DMS79 treated with DMSO at 0.1 percent for 48 hours (cell line): ENCODE measurements around the gene CDK17.
"Not testable (repeated sequence)": the region's sequence is repeated elsewhere in the genome, so short reads cannot be mapped to it uniquely, and the experiment has no call there.

Experiments
- DNase-seq: peaks from one replicate; lab custom pipeline; 2025; lab: John Stamatoyannopoulos, UW

CDK17 gene

GRCh38 chr12:96354326-96354725 is 45.9 kb downstream of the CDK17 start:
- no peak for DNase-seq

GRCh38 chr12:96352161-96352835 is 47.9 kb downstream of the CDK17 start:
- DNase-seq = no peak

- DNase-seq = no peak
Observed at GRCh38 chr12:96350982-96351381, 49.3 kb downstream of the CDK17 start.

GRCh38 chr12:96347130-96347699 is 53.0 kb downstream of the CDK17 start:
- DNase-seq = no peak

- not testable (repeated sequence) for DNase-seq
Observed at GRCh38 chr12:96346716-96347115, 53.5 kb downstream of the CDK17 start.

- DNase-seq = no peak
Observed at GRCh38 chr12:96344124-96344695, 56.0 kb downstream of the CDK17 start.

GRCh38 chr12:96343347-96343954 is 56.8 kb downstream of the CDK17 start:
- DNase-seq = no peak

- DNase-seq = not testable (repeated sequence)
Observed at GRCh38 chr12:96339666-96340065, 60.6 kb downstream of the CDK17 start.

GRCh38 chr12:96338852-96339471 is 61.3 kb downstream of the CDK17 start:
- DNase-seq = no peak

GRCh38 chr12:96337953-96338352 is 62.3 kb downstream of the CDK17 start:
- DNase-seq = no peak

GRCh38 chr12:96336489-96336888 is 63.8 kb downstream of the CDK17 start:
- DNase-seq = no peak

- no peak for DNase-seq
Observed at GRCh38 chr12:96335270-96335669, 65.0 kb downstream of the CDK17 start.

GRCh38 chr12:96334502-96334901 is 65.7 kb downstream of the CDK17 start:
- no peak for DNase-seq

GRCh38 chr12:96329545-96329944 is 70.7 kb downstream of the CDK17 start:
- DNase-seq = no peak

GRCh38 chr12:96329018-96329417 is 71.2 kb downstream of the CDK17 start:
- DNase-seq = no peak

GRCh38 chr12:96327889-96328288 is 72.3 kb downstream of the CDK17 start:
- no peak for DNase-seq

GRCh38 chr12:96327346-96327745 is 72.9 kb downstream of the CDK17 start:
- no peak for DNase-seq

GRCh38 chr12:96326628-96327227 is 73.5 kb downstream of the CDK17 start:
- no peak for DNase-seq

GRCh38 chr12:96323906-96324305 is 76.3 kb downstream of the CDK17 start:
- no peak for DNase-seq

- no peak for DNase-seq
Observed at GRCh38 chr12:96322720-96323119, 77.5 kb downstream of the CDK17 start.

GRCh38 chr12:96321941-96322340 is 78.3 kb downstream of the CDK17 start:
- no peak for DNase-seq

GRCh38 chr12:96317801-96318200 is 82.4 kb downstream of the CDK17 start:
- DNase-seq = not testable (repeated sequence)
